AG09309 (cell line): ENCODE results near the gene MACROD1.

Experiments used
- DNase-seq: peaks from one replicate; pipeline ENCODE4 v3.0.0-alpha.2; 2010; ENCODE audit warnings: low read depth
- H3K4me3 ChIP-seq: 2 replicates; pipeline ENCODE4 v1.5.1; 2011; ENCODE audit warnings: mild to moderate bottlenecking, low read depth, low read length, moderate library complexity; ENCODE audit not compliant: control insufficient read depth
- TF ChIP-seq, protein P1 (sequence below): IDR thresholded peaks from 2 replicates; pipeline ENCODE4 v1.5.1; 2011; ENCODE audit warnings: mild to moderate bottlenecking, low read depth, low read length, inconsistent platforms; ENCODE audit not compliant: insufficient read depth, control insufficient read depth; ENCODE audit errors: missing control alignments

Gene MACROD1

DNA sequence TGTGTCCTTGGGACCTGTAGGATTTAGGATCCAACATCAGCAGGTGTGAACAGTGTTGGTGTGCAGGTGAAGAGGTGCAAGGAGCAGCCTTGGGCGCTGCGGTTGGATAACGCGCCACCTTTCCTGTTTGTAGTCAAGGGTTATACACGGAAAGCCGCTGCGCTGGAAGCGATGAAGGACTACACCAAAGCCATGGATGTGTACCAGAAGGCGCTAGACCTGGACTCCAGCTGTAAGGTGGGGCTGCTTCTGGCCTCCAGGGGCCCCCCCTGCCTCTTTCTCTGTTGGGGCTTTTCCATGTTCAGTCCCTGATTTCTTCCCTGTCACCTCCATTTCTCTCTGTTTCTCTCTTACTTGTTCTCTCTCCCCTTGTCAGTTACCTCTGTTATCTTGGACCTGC, 37.1 kb upstream of the MACROD1 start:
- TF ChIP-seq, protein P1, sequence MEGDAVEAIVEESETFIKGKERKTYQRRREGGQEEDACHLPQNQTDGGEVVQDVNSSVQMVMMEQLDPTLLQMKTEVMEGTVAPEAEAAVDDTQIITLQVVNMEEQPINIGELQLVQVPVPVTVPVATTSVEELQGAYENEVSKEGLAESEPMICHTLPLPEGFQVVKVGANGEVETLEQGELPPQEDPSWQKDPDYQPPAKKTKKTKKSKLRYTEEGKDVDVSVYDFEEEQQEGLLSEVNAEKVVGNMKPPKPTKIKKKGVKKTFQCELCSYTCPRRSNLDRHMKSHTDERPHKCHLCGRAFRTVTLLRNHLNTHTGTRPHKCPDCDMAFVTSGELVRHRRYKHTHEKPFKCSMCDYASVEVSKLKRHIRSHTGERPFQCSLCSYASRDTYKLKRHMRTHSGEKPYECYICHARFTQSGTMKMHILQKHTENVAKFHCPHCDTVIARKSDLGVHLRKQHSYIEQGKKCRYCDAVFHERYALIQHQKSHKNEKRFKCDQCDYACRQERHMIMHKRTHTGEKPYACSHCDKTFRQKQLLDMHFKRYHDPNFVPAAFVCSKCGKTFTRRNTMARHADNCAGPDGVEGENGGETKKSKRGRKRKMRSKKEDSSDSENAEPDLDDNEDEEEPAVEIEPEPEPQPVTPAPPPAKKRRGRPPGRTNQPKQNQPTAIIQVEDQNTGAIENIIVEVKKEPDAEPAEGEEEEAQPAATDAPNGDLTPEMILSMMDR = no peak
- no peak overlapping the region for H3K4me3 ChIP-seq
- DNase-seq = no peak

DNA sequence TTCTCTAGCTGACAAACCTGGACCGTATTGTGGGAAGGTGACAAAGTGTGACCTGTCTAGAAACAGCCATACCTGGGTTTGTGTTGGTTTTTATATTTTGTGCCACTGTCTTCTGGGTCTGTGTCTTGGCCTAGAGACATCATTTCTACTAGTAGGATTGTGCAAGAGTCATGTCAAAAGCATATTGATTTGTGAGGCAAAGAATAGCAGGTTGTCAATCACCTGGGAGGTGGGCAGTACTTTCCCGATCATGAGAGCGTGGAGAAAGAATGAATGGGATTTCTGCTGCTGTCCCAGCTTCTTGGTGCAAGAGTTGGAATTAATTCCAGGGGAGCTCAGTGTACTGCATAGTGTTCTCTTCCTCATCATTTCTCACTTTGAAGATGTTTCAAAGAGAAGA, 35.6 kb upstream of the MACROD1 start:
- no peak for DNase-seq
- TF ChIP-seq, protein P1 = no peak
- no peak overlapping the region for H3K4me3 ChIP-seq

DNA sequence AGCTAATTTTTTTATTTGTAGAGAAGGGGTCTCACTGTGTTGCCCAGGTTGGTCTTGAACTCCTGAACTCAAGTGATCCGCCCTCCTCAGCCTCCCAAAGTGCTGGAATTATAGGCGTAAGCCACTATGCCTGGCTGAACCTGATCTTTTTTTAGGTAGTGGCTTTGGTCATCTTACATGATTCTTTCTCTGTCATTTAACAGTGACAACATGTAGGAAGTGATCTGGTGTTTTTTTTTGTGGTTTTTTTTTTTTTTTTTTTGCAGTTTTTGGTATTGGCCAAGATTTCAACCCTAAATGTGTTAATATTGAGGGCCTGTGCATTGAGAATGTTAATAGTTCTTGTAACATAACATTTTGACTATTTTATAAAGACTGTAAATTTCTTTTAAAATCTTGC, 32.6 kb upstream of the MACROD1 start:
- TF ChIP-seq, protein P1 = no peak
- DNase-seq = no peak
- no peak overlapping the region for H3K4me3 ChIP-seq

DNA sequence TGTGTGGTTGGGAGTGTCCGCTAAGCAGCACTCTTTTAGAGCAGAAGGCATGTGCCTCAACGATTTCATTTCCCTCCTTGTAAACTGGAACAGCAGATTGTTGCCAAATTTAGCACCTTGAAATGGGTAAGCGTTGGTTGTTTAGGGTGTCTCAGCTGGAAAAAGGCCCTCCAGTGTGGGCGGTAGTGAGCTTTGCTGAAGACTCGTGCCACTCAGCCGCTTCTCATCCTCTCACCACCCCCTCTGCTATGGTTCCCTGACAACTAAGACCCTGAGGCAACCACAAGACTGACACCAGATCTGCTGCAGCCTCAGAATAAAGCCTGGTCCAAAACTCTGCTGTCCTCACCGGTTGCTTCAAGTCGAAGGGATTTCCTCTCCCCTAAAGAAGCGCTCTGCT, 30.7 kb upstream of the MACROD1 start:
- DNase-seq = no peak
- TF ChIP-seq, protein P1 = no peak
- no peak overlapping the region for H3K4me3 ChIP-seq

DNA sequence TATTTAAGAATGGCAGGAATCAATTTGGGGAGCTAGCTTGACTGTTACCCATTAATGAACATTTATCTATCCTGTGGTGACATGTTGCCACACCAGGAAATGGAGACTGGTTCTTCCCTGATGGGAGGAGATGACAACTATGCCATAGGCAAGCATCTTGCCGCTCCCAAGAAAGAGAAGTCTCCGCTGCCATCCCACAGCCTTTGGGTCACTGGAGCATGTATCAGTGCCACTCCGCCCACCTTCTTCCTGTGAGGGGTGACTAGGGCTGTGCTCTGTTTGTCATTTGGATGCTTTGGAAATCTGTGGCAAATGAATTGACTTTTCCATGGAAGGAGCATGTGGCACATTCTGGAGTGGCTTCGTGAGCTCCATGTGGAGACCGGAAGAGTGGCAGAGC, 26.5 kb upstream of the MACROD1 start:
- DNase-seq = no peak
- TF ChIP-seq, protein P1 = no peak
- no peak overlapping the region for H3K4me3 ChIP-seq

DNA sequence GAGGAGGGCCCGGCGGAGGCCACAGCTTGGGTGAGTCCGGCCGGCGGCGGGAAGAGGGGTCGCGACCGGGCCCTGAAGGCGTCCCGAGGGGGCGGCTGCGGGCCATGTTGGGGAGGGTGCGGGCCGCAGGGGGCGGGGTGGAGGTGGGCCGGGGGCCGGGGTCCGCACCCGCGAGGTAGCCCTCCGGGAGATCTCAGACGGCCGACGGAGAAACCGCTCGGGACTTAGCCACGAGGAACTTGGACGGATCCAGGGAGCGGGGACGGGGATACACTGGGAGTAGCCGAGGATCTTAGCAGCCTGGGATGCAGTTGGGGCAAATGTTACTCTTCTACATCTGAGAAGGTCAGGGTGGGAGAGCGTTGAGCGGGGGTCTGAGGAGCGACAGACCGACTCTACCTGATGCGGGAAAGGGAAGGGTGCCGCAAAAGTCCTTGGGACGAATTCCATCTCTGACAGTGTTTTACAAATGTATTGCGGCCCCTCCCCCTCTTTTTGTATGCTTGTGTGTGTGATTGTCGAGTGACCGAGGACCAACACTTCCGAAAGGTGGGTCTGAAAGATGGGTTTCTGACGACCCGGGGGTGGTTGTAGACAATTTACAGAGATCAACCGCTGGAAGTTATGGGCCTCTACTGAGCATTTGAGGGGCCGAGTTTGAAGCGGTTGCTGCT, 20.7 kb upstream of the MACROD1 start:
- H3K4me3 ChIP-seq = no peak overlapping the region
- no peak for DNase-seq
- TF ChIP-seq, protein P1 = no peak

DNA sequence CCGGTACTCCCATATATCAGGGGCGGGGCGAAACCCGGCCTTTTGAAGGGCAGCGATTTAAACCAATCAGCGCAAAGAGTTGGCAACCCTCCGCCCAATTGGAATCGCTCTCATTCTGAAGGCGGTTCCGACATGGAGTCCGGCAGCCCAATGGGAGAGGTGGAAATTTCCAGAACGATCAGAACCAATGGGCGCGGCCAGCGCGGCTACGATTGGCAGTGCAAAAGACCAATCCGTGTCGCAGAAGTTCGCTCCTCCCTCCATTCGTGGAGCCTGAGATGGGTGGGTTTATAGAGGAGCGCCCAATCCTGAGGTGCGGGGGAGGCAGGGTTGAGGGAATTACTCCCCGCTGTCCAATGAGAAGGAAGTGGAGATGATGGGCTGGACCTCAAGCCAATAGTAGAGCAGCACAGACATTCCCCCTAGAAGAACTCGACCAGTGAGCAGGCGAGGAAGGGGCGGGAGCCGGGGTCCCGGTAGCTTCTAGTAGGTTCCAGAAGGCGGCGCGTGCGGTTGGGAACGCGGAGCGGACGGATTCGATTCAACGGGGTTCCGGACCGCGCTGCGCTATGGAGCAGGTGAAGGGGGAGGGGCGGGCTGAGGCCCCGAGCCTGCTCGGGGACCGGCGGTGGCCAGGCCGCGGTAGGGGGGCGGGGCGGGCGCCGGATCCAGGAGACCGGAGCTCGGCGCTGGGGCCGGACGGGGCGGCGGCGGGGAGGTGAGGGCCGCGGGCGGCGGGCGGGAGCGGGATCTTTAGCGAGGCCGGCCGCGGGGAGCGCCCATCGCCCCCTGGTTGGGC, 20.0 kb upstream of the MACROD1 start, which contains the start of gene STIP1:
STIP1 (plus strand) TSS at position 479 of the 799 bp plus-strand sequence; CDS start at position 570, 91 bp downstream.
- H3K4me3 ChIP-seq = peak within 1 kb of the TSS; percentile 79
- peak; percentile 100 for DNase-seq
- TF ChIP-seq, protein P1 = peak; percentile 61
